Measurements from ENCODE around the gene SERGEF. TPM values are rescaled to one million over a fixed set of nuclear protein-coding genes. Genes with fewer than 3 reads are reported as not detected.

SERGEF gene
- 10 to 100 TPM in 6 of 10 donors, 1 to 10 TPM in 4; 9.2 to 15.2 (median 10.9) TPM for polyA plus RNA-seq (ENCODE audit: insufficient read length in 10 of 10)
- long read RNA-seq, donor 1, result 0 reads
- long read RNA-seq, donor 2, partial matches to known transcripts, result 0 of 1 reads
- long read RNA-seq, donor 2, other reads (novel, unspliced or antisense), result 0 of 1 reads
- long read RNA-seq, donor 3, result 0 reads
- long read RNA-seq, donor 4, partial matches to known transcripts, result 0 of 1 reads
- long read RNA-seq, donor 4, other reads (novel, unspliced or antisense), result 0 of 1 reads
- long read RNA-seq, donor 5, partial matches to known transcripts, result 0 of 1 reads
- long read RNA-seq, donor 5, other reads (novel, unspliced or antisense), result 0 of 1 reads
- long read RNA-seq, donor 6, partial matches to known transcripts, result 0 of 1 reads
- long read RNA-seq, donor 6, other reads (novel, unspliced or antisense), result 0 of 1 reads
- long read RNA-seq, donor 7, partial matches to known transcripts, result 0 of 1 reads
- long read RNA-seq, donor 7, other reads (novel, unspliced or antisense), result 0 of 1 reads
- long read RNA-seq, donor 8, partial matches to known transcripts, result 0 of 1 reads
- long read RNA-seq, donor 8, other reads (novel, unspliced or antisense), result 0 of 1 reads
- long read RNA-seq, donor 9, result 0 reads

DNA sequence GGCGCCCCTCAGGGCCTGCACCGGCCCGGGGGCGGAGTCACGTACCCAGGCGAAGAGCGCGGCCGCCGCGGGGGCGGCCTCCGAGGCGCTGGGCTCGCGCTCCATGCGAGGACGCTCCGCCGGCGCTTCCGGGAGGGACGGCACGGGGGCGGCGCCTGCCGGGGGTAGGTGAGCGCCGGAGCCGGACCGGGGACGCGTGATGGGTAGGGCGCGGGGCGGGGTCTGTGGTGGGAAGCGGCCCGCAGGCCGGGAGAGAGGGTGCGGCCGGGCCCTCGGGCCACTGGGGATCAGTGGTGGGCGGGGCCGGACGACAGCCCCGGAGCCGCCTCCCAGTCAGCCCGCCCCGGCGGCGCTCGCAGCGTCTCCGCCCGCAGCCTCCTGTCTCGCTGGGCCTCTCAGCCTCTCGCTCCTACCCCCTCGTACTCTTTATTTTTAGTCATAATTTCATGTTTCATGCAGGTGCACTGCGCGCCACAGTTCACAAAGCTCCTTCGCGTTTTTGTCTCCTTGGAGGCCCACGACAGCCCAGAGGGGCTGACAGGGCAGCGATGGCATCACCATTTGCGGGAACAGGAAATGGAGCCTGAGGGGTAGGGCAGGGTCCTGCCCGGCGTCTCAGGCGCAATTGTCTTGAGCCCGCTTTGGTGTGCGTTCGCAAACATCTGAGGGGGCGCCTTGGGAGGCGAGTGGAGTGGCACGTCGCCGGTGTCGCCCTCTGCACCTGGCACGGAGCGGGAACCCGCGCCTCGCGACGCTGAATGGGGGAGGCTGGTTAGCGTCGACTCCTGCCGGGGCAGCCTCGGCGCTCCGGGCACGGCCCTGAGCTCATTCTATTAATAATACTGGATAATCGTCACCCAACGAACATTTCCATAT lies at the start of gene SERGEF:
TSS of gene SERGEF (minus strand) at position 142 of the 876 bp plus-strand sequence. CDS start at position 105, 37 bp downstream.
- peak; percentile 82 to 91 (median 82) for DNase-seq

DNA sequence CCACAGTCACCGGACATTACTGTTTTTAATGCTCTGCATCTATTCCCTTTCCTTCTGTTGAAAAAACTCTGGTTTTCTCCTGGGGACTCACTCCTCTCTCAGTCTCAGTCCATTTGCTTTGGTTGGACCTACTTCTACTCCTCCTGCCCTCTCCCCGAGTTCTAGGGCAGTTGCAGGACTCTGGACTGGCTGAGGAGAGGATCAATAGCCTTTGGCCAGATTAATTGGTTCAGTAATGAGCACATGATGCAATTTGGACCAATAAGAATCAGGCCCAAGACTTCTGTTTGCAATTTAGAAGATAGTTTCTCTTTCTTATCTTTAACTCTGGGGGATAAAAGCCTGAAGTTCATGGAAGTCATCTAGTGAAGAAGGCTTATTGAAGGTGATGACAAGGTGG lies 48.5 kb upstream of the SERGEF start:
- DNase-seq, result no peak

DNA sequence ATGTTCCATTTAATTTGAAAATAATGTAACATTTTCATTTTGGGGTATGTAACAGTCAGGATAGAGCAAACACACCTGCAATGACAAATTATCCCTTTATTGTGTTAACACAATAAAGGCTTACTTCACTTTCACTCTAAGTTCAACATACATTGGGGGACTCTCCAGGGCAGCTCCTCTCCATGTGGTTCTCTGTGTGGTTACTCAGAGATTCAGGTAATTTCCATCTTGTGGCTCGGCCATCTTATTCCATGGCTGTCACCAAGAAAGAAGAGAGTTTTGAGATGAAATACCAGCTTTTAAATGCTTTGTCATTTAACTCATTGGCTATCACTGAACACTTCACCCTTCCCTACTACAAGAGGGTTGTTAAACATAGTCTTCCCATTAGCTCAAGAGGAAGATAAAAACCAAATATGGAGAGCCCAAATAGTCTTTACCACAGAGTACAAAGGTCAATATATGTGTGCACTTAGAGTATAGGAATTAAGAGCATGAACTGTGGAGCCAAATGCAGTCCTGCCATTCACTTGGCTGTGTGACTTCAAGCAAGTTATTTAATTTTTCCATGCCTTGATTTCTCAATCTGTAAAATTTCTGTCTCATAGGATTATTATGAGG lies 43.8 kb upstream of the SERGEF start:
- DNase-seq, result no peak

DNA sequence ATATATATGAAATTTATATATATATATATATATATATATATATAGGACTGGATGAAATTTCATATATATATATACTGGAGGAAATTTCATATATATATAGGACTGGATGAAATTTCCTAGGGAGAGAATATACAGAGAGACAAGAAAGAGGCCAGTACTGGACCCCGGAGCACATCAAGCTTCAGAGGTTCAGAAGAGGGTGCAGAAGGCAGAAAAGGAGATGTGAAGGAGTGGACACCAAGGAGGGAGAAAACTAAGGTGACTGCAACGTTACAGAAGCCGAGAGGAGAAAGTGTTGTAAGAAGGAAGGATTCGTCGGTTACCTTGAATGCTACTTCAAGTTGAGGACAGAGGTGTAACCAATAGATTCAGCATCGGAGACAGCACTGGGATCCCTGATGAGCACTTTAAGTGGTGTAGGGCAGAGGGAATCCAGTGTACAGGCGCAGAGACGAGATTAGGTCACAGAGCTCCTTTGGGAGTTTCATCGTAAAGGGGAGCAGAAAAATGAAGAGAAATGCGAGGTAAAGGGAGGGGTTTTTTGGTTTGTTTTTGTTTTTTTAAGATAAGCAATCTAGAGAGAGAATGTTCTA lies 41.8 kb upstream of the SERGEF start:
- no peak for DNase-seq

DNA sequence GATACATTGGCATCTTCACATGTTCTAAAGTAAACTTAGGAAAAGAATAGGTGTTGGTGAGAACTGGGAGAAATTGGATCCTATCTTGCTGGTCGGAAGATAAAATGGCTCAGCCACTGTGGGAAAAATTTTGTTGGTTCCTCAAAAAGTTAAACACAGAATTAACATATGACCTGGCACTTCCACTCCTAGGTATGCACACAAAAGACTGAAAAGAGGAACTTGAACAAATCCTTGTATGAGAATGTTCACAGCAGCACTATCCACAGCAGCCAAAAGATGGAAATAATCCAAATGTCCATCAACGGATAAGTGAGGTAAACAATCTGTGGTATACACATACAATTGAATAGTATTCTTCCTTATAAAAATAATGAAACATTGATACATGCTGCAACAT lies 38.0 kb upstream of the SERGEF start:
- no peak for DNase-seq

DNA sequence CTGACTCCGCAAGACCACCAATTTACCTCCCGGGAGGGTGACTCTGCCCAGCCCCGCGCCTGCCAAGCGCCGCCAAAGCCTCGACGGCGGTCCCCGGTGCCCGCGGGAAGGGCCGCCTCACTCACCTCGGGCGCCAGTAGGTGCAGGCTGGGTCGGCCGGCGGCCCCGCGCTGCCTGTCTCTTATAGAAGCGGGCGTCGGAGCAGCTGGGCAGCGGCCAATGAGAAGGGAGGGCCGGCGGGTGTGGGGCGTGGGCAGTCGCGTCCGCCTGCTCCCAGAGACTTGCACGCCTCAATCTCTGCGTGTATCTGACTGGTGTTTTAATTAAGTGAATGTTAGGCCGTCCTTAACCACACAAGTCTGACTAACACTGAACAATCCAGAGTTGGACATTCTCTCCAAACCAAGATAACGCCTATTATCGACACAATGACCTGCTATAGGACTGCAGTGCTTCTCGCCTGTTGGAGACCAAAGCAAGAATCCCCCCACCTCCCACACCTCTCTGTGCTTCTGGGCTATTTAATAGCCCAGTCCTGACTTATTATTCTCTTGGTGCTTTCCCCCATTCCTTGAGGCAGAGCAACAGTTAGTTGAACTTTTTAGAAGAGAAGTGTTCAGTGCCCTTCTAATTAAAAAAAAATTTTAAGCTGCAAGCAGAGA lies 33.4 kb upstream of the SERGEF start, which contains the start of gene TPH1:
TSS of gene TPH1 (minus strand) at position 154 of the 662 bp plus-strand sequence. CDS start 5,507 bp downstream, outside the sequence.
- peak in 2 of 3 donors; percentile 7 to 21 for DNase-seq

DNA sequence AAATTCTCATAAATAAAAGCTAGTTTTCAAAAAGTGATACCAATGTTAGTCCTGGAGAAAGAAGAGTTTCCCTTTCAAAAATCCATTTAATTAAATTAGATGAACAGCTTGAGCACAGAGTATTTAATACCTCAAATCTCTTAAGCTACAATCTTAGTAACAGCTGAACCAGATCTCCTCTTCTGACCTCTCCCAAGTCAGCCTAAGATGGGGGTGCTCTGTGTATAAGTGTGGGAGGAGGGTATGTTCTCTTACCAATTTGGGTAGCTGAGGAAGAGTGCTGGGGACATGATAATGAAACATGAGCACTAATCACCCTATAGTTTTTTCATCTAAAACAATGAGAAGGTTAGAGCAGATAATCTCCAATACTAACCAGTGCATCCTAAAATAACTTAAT lies 23.6 kb upstream of the SERGEF start:
- no peak for DNase-seq

DNA sequence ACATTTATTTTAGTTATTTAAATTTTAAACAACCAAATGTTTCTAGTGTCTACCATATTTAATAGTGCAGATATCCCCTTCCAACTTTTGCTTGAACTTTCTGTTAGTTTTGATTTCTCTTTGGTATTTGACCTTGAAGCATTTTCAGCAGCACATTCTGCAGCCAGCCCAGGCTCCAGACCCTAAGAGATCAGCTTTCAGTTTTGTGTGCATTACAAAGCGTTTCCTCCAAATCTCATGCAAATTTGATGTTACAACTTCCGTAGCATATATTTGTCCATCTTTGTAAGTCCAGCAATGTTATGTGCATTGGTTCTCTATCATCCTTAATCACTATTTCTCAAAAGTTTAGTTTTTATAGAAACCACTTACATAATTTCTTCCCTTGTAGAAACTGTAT lies 14.6 kb upstream of the SERGEF start:
- no peak for DNase-seq

DNA sequence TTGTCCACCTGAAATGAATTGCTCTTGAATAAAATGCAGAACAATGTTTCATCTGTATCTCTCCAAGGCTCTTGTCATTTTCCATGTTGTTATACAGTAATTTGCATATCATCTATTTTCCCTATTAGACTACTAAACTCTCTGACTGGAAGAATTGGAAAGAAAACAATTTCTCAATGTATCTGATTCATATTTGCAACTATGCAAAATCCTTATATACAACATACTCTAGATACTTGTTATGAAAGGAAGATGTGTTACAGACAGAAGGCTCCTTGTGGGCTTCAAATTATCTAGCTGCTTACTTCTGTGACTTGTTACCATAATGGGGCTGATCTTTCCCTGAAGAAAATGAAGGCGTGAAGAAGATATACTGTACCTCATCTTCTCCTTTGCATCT lies 9.6 kb upstream of the SERGEF start:
- DNase-seq, result no peak

DNA sequence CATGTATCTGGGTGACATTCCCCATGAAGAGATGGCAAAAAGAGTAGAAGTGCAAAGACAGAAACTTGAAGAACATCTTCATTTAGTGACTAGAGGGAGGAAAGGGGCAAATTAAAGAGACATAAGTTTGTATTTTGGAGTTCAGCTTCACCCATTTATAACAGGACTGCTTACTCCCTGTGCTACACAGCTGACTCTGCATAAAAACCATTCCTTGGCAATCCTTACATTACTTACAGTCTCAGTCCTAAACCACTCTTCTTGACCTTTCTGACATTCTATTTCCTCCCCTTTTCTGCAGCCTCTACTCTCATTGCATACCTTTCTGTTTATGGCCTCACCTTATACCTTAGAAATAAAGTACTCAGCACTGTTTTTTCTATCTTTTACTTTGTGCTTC lies 6.8 kb upstream of the SERGEF start:
- DNase-seq, result no peak

DNA sequence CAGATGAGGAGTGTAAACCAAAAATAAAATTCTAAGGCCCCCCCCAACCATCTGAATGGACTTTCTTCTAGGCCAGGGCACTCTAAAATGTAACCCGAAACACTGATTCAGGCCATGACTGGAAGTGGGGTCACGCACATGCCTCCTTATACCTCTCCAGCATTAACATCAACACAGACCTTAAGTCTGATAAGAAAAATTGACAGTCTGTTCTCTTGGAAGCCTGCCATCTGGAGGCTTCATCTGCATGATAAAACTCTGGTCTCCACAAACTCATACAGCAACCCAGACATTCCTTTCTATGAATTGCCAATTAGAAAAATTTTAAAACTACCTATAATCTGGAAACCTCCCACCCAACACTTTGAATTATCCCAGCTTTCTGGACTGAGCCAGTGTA lies 3.9 kb upstream of the SERGEF start:
- no peak for DNase-seq

DNA sequence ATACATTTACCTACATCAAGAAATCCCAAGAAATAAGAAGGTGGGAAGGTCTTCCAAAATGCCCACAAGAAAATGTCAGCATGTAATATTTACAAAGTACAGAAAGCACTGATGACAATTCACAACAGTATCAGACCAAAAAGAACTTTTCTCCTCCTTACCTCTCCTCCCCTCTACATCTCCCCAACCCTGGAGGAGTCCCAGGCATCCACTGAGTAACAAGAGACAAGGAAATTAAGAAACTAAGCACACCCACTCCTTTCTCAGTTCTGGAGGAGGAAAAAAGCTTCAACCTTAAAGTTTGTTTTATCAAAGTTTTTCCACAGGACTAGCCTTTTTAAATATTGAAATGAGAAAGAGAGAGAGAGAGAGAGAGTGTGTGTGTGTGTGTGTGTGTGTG lies 2.0 kb upstream of the SERGEF start:
- no peak for DNase-seq

DNA sequence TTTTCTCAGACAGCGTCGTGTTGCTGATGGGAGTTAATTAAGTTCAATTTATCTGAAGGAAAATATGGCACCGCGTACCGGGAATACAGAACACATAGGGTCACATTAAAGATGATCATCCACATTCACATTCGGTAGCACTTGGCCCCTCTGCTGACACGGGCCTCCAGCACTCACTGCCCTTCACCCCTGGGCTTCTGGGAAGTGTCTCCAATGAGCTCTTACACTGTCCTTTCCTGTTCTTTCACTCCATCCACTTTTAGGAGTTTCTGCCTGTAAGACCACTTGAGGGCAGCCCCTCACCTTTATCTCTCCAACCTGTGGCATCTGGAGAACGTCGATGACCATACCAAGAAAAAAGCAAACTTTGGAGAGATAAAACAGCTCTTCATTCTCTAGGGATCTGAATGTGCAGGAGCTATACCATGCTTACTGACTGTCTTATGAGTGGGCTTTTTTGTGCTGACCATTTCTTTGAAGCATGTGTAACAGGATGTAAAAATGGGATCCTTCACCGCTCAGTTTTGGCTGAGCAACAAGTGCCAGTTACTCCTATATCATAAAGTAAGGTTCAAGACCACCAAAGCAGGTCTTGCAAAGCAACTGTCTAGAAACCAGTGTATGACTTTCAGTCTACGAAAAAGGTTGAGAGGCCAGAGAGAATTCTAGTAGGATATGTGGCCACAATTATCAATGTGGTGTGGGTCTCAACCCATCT lies 1.1 kb upstream of the SERGEF start:
- DNase-seq, result peak in 1 of 3 donors; percentile 14

DNA sequence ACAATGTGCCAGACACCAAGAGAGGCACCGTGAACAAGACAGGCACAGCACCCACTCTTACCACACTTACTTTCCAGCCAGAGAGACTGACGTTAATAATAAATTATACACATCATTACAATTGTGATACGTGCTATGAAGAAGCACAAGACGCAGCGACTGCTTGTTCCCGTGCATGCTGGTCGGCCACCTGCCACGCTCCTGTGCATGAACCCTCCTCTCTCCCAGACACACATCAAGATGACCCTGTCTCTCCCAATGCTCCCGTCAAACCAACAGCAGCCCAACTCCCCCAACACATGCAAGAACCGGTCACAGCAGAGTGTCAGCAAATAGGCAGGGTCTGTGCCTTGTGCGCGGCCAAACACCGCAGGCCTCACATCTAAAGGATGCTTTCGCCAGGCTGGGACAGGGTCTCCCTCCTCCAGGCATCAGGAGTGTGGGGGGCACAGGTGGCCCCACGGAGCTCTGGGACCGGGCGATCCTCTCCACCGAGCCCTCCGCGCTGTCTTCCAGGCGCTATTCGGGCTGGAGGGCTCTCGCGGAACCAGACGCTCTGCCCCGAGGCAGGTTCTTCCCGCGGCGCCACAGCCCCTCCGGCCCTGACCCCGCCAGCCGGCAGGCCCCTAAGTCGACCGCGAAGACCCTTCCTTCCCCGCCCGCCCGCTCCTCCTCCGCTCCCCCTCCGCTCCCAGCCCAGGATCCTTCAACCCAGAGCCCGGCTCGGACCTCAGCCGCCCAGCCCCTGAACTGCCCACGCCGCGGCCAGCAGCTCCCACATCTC lies 533 bp downstream of the SERGEF start:
- peak in 1 of 3 donors; percentile 21 for DNase-seq

DNA sequence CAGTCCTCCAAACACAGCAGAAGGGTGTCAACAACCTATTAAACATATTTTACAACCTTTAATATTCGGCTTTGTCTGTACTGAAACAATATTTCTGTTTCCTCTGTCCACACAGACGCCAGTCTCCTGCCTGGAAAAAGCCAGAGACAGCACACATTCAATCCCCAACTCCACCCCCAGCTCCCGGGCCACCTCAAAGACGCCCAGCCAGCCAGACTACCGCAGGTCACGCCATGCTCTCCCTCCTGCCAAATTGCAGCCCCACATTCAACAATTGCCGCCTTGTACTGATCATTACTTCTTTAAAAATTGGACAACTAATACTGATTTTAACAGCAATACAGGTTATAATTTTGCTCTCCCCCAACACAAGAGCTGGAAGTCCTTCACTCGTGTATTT lies 1.2 kb downstream of the SERGEF start:
- peak in 1 of 3 donors; percentile 2 for DNase-seq

DNA sequence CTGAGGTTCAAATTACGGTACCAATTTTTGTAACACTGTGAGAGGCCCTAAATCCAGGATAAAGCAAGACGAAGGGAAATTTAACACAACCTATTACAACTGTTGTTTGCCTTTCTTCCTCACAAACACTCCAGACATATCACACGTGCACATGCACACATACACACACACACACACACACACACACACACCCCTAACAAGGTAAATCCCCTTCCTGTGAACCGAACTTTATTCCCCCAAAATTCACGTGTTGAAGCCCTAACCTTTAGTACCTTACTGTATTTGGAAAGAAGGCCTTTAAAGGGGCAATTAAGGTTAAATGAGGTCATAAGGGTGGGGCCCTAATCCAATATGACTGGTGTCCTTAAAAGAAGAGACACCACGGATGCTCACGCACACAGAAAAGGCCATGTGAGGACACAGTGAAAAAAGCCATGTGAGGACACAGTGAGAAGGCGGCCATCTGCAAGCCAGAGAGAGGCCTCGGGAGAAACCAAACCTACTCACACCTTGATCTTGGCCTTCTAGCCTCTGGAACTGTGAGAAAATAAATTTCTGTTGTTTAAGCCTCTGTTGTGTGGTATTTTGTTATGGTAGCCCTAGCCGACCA lies 1.8 kb downstream of the SERGEF start:
- DNase-seq, result peak in 1 of 3 donors; percentile 4

DNA sequence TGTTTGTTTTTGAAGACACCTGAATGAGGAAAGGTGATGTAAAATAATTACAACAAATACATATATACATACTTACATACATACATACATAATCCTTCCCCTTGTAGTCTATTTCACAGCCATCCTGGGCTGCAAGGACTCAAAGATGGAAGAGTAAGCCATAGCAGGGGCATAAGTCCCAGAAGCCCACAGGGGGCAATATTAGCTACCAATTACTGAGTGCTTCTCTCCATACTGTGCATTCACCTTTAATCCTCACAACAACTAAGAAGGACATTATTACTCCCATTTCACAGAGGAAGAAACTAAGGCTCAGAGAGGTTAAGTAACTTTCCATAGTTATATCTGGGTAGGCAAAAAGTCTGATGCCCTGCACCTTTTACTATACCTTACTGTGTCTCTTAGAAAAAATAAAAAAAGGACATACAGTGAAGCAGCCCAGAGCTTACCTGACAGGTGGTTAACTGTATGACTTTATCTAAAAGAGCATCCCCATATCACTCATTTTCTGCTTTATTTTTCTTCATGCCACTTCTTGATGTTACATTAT lies 2.7 kb downstream of the SERGEF start:
- no peak for DNase-seq

DNA sequence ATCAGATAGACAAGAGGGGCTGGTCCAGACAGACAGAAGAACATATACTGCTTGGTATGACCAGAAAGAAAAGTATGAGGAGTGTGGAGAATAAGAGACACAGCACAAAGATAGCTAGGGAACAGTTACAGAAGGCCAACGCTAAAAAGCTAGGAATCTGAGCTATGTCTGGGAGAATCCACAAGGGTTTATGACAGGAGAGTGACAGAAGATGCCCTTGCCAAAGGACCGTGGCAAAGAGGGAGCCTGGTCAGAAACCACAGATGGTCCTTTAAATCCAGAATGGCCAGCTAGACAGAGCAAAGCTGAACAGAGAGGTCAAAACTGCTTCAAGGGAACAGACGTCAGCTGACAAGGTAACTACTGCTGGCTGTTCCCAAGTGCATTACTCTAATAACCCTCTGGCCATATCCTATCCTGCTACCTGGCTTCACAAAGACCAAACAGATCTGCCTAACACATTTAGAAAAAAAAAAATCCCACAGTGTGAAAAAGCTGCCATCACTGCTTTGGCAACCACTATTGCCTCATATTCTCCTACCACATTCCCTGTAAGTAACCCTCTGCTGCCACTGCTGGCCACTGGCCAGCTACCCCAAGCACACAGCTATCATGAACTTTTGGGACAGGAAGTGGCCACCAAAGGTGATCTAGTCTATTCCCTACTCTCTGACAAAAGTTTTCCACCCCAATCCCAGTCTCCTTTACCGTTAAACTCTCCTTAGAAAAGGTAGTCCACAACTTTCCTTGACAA lies 7.3 kb downstream of the SERGEF start:
- no peak for DNase-seq

Data from muscle of back (tissue), 13 donors.